ENCODE measurements around the gene NR4A1. TPM values are rescaled to one million over a fixed set of nuclear protein-coding genes. Genes with fewer than 3 reads are reported as not detected.

The NR4A1 gene
- total and polyA plus RNA-seq, 2 of the 13 experiments (the other 11 are each of a cell fraction or from before 2014, with no cell fraction given) = 5.7 to 15.2 TPM

DNA sequence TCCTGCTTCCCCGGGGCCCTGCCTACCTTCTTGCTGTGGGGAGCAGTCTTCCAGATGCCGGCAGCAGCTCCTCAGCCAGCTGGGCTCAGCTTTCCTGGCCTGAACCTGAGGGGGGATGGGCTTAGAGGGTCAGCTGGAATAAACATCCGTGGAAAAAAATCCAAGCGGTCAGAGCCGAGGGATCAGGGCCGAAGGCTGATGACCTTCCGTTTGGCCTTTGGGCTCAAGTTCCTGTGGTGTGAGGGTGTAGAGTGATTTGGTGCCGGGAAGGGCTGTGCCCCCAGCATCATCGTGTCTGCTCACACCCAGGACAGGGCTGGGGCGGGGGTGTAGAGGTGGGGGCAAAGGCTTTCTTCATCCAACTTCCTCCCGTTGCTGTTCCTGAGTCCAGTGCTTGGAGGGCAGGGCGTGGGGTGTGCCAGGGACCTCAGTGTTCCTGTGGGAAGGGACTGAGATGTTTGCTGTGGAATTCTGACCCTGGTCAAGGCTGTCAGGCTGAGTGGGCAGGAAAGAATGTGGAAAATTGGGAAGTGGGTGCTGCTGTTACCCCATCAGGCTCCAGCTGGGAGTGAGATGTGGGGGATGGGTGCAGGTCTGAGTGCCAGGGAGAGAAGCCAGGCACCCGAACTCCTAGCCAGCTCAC, 30.9 kb downstream of the NR4A1 start (continued):
- TF ChIP-seq, protein P1, sequence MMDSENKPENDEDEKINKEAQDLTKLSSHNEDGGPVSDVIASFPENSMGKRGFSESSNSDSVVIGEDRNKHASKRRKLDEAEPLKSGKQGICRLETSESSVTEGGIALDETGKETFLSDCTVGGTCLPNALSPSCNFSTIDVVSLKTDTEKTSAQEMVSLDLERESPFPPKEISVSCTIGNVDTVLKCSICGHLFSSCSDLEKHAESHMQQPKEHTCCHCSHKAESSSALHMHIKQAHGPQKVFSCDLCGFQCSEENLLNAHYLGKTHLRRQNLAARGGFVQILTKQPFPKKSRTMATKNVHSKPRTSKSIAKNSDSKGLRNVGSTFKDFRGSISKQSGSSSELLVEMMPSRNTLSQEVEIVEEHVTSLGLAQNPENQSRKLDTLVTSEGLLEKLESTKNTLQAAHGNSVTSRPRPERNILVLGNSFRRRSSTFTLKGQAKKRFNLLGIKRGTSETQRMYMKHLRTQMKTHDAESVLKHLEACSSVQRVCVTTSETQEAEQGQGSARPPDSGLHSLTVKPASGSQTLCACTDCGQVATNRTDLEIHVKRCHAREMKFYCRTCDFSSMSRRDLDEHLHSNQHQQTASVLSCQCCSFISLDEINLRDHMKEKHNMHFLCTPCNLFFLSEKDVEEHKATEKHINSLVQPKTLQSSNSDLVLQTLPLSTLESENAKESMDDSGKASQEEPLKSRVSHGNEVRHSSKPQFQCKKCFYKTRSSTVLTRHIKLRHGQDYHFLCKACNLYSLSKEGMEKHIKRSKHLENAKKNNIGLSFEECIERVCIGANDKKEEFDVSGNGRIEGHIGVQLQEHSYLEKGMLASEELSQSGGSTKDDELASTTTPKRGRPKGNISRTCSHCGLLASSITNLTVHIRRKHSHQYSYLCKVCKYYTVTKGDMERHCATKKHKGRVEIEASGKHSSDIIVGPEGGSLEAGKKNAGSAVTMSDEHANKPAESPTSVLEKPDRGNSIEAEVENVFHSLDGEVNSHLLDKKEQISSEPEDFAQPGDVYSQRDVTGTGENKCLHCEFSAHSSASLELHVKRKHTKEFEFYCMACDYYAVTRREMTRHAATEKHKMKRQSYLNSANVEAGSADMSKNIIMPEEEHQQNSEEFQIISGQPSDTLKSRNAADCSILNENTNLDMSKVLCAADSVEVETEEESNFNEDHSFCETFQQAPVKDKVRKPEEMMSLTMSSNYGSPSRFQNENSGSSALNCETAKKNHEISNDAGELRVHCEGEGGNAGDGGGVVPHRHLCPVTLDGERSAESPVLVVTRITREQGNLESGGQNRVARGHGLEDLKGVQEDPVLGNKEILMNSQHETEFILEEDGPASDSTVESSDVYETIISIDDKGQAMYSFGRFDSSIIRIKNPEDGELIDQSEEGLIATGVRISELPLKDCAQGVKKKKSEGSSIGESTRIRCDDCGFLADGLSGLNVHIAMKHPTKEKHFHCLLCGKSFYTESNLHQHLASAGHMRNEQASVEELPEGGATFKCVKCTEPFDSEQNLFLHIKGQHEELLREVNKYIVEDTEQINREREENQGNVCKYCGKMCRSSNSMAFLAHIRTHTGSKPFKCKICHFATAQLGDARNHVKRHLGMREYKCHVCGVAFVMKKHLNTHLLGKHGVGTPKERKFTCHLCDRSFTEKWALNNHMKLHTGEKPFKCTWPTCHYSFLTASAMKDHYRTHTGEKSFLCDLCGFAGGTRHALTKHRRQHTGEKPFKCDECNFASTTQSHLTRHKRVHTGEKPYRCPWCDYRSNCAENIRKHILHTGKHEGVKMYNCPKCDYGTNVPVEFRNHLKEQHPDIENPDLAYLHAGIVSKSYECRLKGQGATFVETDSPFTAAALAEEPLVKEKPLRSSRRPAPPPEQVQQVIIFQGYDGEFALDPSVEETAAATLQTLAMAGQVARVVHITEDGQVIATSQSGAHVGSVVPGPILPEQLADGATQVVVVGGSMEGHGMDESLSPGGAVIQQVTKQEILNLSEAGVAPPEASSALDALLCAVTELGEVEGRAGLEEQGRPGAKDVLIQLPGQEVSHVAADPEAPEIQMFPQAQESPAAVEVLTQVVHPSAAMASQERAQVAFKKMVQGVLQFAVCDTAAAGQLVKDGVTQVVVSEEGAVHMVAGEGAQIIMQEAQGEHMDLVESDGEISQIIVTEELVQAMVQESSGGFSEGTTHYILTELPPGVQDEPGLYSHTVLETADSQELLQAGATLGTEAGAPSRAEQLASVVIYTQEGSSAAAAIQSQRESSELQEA (CRISPR knock-in tag; IDR thresholded peaks at IDR 0.05; ENCODE audit: not compliant biosample characterization) = no peak
- TF ChIP-seq ARNTL (CRISPR knock-in tag; IDR thresholded peaks at IDR 0.05) (peak; percentile 47; the same call in 1 of the 2 replicates), PITX1 (CRISPR knock-in tag; IDR thresholded peaks at IDR 0.05) (peak; percentile 87), SAFB2 (CRISPR knock-in tag; IDR thresholded peaks at IDR 0.05; ENCODE audit: borderline replicate concordance, low read depth) (no peak), GABPA (IDR thresholded peaks at IDR 0.05; ENCODE audit: low read depth, low read length) (peak; percentile 15; the same call in 1 of the 2 replicates), GABPA (CRISPR knock-in tag; IDR thresholded peaks at IDR 0.05; ENCODE audit: low read depth) (peak; percentile 67), SKI (IDR thresholded peaks at IDR 0.05; ENCODE audit: partially characterized antibody) (no peak), NFIC (IDR thresholded peaks at IDR 0.05; ENCODE audit: low read length) (no peak), ZNF556 (CRISPR knock-in tag; IDR thresholded peaks at IDR 0.05; ENCODE audit: borderline replicate concordance) (peak; percentile 22; the same call in 1 of the 2 replicates), MXI1 (IDR thresholded peaks at IDR 0.05; ENCODE audit: borderline replicate concordance, low read depth, low read length) (no peak), TARDBP (CRISPR knock-in tag; IDR thresholded peaks at IDR 0.05) (peak; percentile 62; the same call in 1 of the 2 replicates), ZNF337 (CRISPR knock-in tag; IDR thresholded peaks at IDR 0.05; ENCODE audit: borderline replicate concordance, low read depth) (no peak), FOXA3 (CRISPR knock-in tag; IDR thresholded peaks at IDR 0.05) (peak; percentile 25; the same call in 1 of the 2 replicates), ZNF570 (CRISPR knock-in tag; IDR thresholded peaks at IDR 0.05; ENCODE audit: borderline replicate concordance) (no peak), DPF2 (CRISPR knock-in tag; IDR thresholded peaks at IDR 0.05; ENCODE audit: borderline replicate concordance, low read depth) (peak; percentile 58), ZNF747 (CRISPR knock-in tag; IDR thresholded peaks at IDR 0.05; ENCODE audit: borderline replicate concordance) (no peak), FOXA1 (IDR thresholded peaks at IDR 0.05) (no peak), FOXA1 (CRISPR knock-in tag; IDR thresholded peaks at IDR 0.05) (0 out of 2 replicates have a peak, but pooled peaks have one; percentile 29)
- TF ChIP-seq, protein P2, sequence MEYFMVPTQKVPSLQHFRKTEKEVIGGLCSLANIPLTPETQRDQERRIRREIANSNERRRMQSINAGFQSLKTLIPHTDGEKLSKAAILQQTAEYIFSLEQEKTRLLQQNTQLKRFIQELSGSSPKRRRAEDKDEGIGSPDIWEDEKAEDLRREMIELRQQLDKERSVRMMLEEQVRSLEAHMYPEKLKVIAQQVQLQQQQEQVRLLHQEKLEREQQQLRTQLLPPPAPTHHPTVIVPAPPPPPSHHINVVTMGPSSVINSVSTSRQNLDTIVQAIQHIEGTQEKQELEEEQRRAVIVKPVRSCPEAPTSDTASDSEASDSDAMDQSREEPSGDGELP (IDR thresholded peaks at IDR 0.05; ENCODE audit: borderline replicate concordance, low read depth) = peak; percentile 99
- TF ChIP-seq, protein P3, sequence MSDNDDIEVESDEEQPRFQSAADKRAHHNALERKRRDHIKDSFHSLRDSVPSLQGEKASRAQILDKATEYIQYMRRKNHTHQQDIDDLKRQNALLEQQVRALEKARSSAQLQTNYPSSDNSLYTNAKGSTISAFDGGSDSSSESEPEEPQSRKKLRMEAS (IDR thresholded peaks at IDR 0.05) = peak; percentile 15; the same call in 1 of the 2 replicates

Data from HepG2 (cell line).